ENCODE measurements around the gene AKR7A2.

The AKR7A2 gene

DNA sequence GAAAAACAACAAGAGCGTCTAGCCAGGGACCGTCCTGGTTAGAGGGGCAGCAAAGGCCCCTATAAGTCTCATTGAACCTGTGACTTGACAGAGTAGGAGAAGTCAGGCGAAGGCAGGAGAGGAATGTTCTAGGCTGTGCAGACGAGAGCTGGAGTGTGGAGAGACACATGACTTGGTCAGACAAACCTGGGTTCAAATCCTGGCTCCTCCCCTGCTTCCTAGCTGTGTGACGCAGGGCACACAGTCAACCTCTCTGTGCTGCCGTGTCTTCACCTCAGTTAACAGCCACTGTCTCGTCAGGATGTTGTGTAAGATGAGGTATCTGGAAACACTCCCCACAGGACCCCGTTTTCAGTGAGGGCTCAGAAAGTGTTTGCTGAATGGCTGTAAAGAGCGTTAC lies 15.8 kb upstream of the AKR7A2 start:
- Histone ChIP-seq H4K12ac (ENCODE audit: low read depth, low read length) (no peak overlapping the region), H2BK5ac (ENCODE audit: low read depth, low read length, poor library complexity) (no peak overlapping the region), H2AK5ac (ENCODE audit: low read length) (no peak overlapping the region), H3K4me3 (ENCODE audit: low read depth, low read length) (no peak overlapping the region), H3K9ac (ENCODE audit: low read length) (no peak overlapping the region), H2BK120ac (ENCODE audit: insufficient read depth, low read length, poor library complexity) (no peak overlapping the region), H3K18ac (ENCODE audit: low read length) (no peak overlapping the region), H4K8ac (ENCODE audit: low read depth, low read length) (no peak overlapping the region), H3K27me3 (ENCODE audit: insufficient read depth, low read length) (no peaks in the 10 kb centered on the region), H3K79me2 (ENCODE audit: control insufficient read depth, insufficient read depth, low read length, poor library complexity) (no peaks in the 10 kb centered on the region), H3K4me1 (ENCODE audit: control insufficient read depth in 1 of 2, insufficient read depth in 2 of 2, low read length in 2 of 2) (peaks cover 0 to 4% of the 10 kb centered on the region in 2 experiments), H2BK12ac (ENCODE audit: low read length) (no peak overlapping the region), H3K14ac (ENCODE audit: low read length) (no peak overlapping the region), H3K23ac (ENCODE audit: low read length) (no peak overlapping the region), H3K36me3 (ENCODE audit: control insufficient read depth in 1 of 2, insufficient read depth in 2 of 2, low read length in 2 of 2) (peaks cover 53 to 62% of the 10 kb centered on the region in 2 experiments), H2AFZ (ENCODE audit: insufficient read depth, low read length, poor library complexity) (no peak overlapping the region), H3K4me2 (ENCODE audit: low read length) (no peak overlapping the region), H3K4ac (ENCODE audit: low read depth, low read length) (no peak overlapping the region), H4K91ac (ENCODE audit: low read depth, low read length) (no peak overlapping the region), H3K79me1 (ENCODE audit: low read length) (no peaks in the 10 kb centered on the region), H3K9me3 (ENCODE audit: insufficient read depth, low read depth, low read length) (no peaks in the 10 kb centered on the region), H3K27ac (ENCODE audit: low read depth, low read length) (no peak overlapping the region)
- DNase-seq, result no peak
- no CpG with 5 or more reads among the region's 9 CpGs for WGBS (ENCODE audit: extremely low coverage, insufficient coverage, insufficient read length)

DNA sequence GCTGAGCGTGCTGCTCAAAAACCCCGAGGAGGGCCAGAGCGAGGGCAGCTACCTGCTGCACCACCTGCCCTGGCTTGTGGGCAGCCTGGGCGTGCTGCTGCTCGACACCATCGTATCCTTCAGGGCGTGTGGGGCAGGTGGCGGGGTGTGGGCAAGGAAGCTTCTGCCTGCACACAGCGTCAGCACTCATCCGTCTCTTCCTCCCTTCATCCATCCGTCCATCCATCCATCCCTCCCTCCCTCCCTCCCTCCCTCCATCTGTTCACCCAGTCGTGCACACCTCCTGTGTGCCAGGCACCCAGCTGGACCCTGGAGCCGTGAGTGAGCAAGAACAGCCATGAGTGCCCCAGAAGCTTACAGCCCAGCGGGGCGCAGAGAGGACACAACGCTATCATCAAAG lies 15.4 kb upstream of the AKR7A2 start:
- no peak overlapping the region for H3K4ac ChIP-seq (ENCODE audit: low read depth, low read length)
- no peak overlapping the region for H4K12ac ChIP-seq (ENCODE audit: low read depth, low read length)
- no peak overlapping the region for H3K23ac ChIP-seq (ENCODE audit: low read length)
- H3K79me2 ChIP-seq (ENCODE audit: control insufficient read depth, insufficient read depth, low read length, poor library complexity), result no peaks in the 10 kb centered on the region
- no peak overlapping the region for H4K8ac ChIP-seq (ENCODE audit: low read depth, low read length)
- no peak overlapping the region for H3K14ac ChIP-seq (ENCODE audit: low read length)
- no peak for DNase-seq
- H2BK5ac ChIP-seq (ENCODE audit: low read depth, low read length, poor library complexity), result no peak overlapping the region
- no peaks in the 10 kb centered on the region for H3K27me3 ChIP-seq (ENCODE audit: insufficient read depth, low read length)
- H3K4me2 ChIP-seq (ENCODE audit: low read length), result no peak overlapping the region
- H3K9ac ChIP-seq (ENCODE audit: low read length), result no peak overlapping the region
- WGBS (ENCODE audit: extremely low coverage, insufficient coverage, insufficient read length), result no CpG with 5 or more reads among the region's 16 CpGs
- H3K27ac ChIP-seq (ENCODE audit: low read depth, low read length), result no peak overlapping the region
- H2AFZ ChIP-seq (ENCODE audit: insufficient read depth, low read length, poor library complexity), result no peak overlapping the region
- H4K91ac ChIP-seq (ENCODE audit: low read depth, low read length), result no peak overlapping the region
- no peak overlapping the region for H3K18ac ChIP-seq (ENCODE audit: low read length)
- H3K4me3 ChIP-seq (ENCODE audit: low read depth, low read length), result no peak overlapping the region
- H3K36me3 ChIP-seq (ENCODE audit: control insufficient read depth in 1 of 2, insufficient read depth in 2 of 2, low read length in 2 of 2), result peaks cover 56 to 63% of the 10 kb centered on the region in 2 experiments
- H3K79me1 ChIP-seq (ENCODE audit: low read length), result no peaks in the 10 kb centered on the region
- H2BK12ac ChIP-seq (ENCODE audit: low read length), result no peak overlapping the region
- no peak overlapping the region for H2AK5ac ChIP-seq (ENCODE audit: low read length)
- peaks cover 0 to 4% of the 10 kb centered on the region in 2 experiments for H3K4me1 ChIP-seq (ENCODE audit: control insufficient read depth in 1 of 2, insufficient read depth in 2 of 2, low read length in 2 of 2)
- H2BK120ac ChIP-seq (ENCODE audit: insufficient read depth, low read length, poor library complexity), result no peak overlapping the region
- H3K9me3 ChIP-seq (ENCODE audit: insufficient read depth, low read depth, low read length), result no peaks in the 10 kb centered on the region

DNA sequence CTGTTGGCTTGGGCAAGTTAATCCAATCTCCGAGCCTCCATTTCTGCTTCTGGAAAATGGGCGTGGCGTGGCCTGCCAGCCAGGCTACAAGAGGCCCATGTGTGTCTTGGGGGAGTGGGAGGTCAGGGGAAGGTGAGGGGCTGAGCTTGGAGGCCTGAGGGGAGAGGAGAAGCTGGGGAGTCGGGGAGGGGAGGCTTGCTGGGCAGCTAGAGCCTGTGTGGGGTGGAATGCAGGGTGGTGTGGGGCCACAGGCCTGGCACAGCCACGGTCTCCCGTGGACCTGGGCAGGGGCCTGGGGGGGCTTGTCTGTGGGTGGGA lies 14.8 kb upstream of the AKR7A2 start:
- Histone ChIP-seq H3K23ac (ENCODE audit: low read length) (no peak overlapping the region), H3K18ac (ENCODE audit: low read length) (no peak overlapping the region), H3K4ac (ENCODE audit: low read depth, low read length) (no peak overlapping the region), H3K4me3 (ENCODE audit: low read depth, low read length) (no peak overlapping the region), H4K8ac (ENCODE audit: low read depth, low read length) (no peak overlapping the region), H3K27me3 (ENCODE audit: insufficient read depth, low read length) (no peaks in the 10 kb centered on the region), H2AFZ (ENCODE audit: insufficient read depth, low read length, poor library complexity) (no peak overlapping the region), H2BK12ac (ENCODE audit: low read length) (no peak overlapping the region), H3K79me1 (ENCODE audit: low read length) (no peaks in the 10 kb centered on the region), H3K9ac (ENCODE audit: low read length) (no peak overlapping the region), H2AK5ac (ENCODE audit: low read length) (no peak overlapping the region), H3K27ac (ENCODE audit: low read depth, low read length) (no peak overlapping the region), H4K12ac (ENCODE audit: low read depth, low read length) (no peak overlapping the region), H3K14ac (ENCODE audit: low read length) (no peak overlapping the region), H3K9me3 (ENCODE audit: insufficient read depth, low read depth, low read length) (no peaks in the 10 kb centered on the region), H3K4me2 (ENCODE audit: low read length) (no peak overlapping the region), H4K91ac (ENCODE audit: low read depth, low read length) (no peak overlapping the region), H3K4me1 (ENCODE audit: control insufficient read depth in 1 of 2, insufficient read depth in 2 of 2, low read length in 2 of 2) (peaks cover 0 to 4% of the 10 kb centered on the region in 2 experiments), H3K79me2 (ENCODE audit: control insufficient read depth, insufficient read depth, low read length, poor library complexity) (no peaks in the 10 kb centered on the region), H2BK5ac (ENCODE audit: low read depth, low read length, poor library complexity) (no peak overlapping the region), H3K36me3 (ENCODE audit: control insufficient read depth in 1 of 2, insufficient read depth in 2 of 2, low read length in 2 of 2) (peaks cover 60 to 64% of the 10 kb centered on the region in 2 experiments), H2BK120ac (ENCODE audit: insufficient read depth, low read length, poor library complexity) (no peak overlapping the region)
- WGBS (ENCODE audit: extremely low coverage, insufficient coverage, insufficient read length), result no CpG with 5 or more reads among the region's 6 CpGs
- DNase-seq, result no peak

- H3K27me3 ChIP-seq (ENCODE audit: insufficient read depth, low read length), result no peaks in the 10 kb centered on the region
- H4K8ac ChIP-seq (ENCODE audit: low read depth, low read length), result no peak overlapping the region
- H4K12ac ChIP-seq (ENCODE audit: low read depth, low read length), result no peak overlapping the region
- H2BK12ac ChIP-seq (ENCODE audit: low read length), result no peak overlapping the region
- no peaks in the 10 kb centered on the region for H3K9me3 ChIP-seq (ENCODE audit: insufficient read depth, low read depth, low read length)
- H3K79me2 ChIP-seq (ENCODE audit: control insufficient read depth, insufficient read depth, low read length, poor library complexity), result no peaks in the 10 kb centered on the region
- no peak overlapping the region for H3K18ac ChIP-seq (ENCODE audit: low read length)
- H2BK120ac ChIP-seq (ENCODE audit: insufficient read depth, low read length, poor library complexity), result no peak overlapping the region
- WGBS (ENCODE audit: extremely low coverage, insufficient coverage, insufficient read length), result no CpG with 5 or more reads among the region's 32 CpGs
- no peak overlapping the region for H3K23ac ChIP-seq (ENCODE audit: low read length)
- H3K79me1 ChIP-seq (ENCODE audit: low read length), result no peaks in the 10 kb centered on the region
- H4K91ac ChIP-seq (ENCODE audit: low read depth, low read length), result no peak overlapping the region
- no peak overlapping the region for H3K4me3 ChIP-seq (ENCODE audit: low read depth, low read length)
- no peak overlapping the region for H3K4ac ChIP-seq (ENCODE audit: low read depth, low read length)
- no peak overlapping the region for H3K27ac ChIP-seq (ENCODE audit: low read depth, low read length)
- no peak overlapping the region for H3K4me2 ChIP-seq (ENCODE audit: low read length)
- no peak overlapping the region for H2AK5ac ChIP-seq (ENCODE audit: low read length)
- no peak overlapping the region for H3K14ac ChIP-seq (ENCODE audit: low read length)
- no peak overlapping the region for H2AFZ ChIP-seq (ENCODE audit: insufficient read depth, low read length, poor library complexity)
- H3K9ac ChIP-seq (ENCODE audit: low read length), result no peak overlapping the region
- DNase-seq, result no peak
- peaks cover 62 to 64% of the 10 kb centered on the region in 2 experiments for H3K36me3 ChIP-seq (ENCODE audit: control insufficient read depth in 1 of 2, insufficient read depth in 2 of 2, low read length in 2 of 2)
- no peak overlapping the region for H2BK5ac ChIP-seq (ENCODE audit: low read depth, low read length, poor library complexity)
- peaks cover 0 to 4% of the 10 kb centered on the region in 2 experiments for H3K4me1 ChIP-seq (ENCODE audit: control insufficient read depth in 1 of 2, insufficient read depth in 2 of 2, low read length in 2 of 2)
These were observed 14.2 kb upstream of the AKR7A2 start for GRCh38 chr1:19325958-19326747.

Data from trophoblast cell (in vitro differentiated cells and primary cell).